Measurements from ENCODE around the gene TMEM203.
"Not testable (repeated sequence)": the region's sequence is repeated elsewhere in the genome, so short reads cannot be mapped to it uniquely, and the experiment has no call there.

TMEM203 gene

GRCh38 chr9:137242269-137243203 is 37.1 kb upstream of the TMEM203 start:
- no peak for DNase-seq (ENCODE audit: low read depth, low spot score)

- peak; percentile 42 for DNase-seq (ENCODE audit: low read depth, low spot score)
Measured at GRCh38 chr9:137241490-137242268, 36.2 kb upstream of the TMEM203 start.

GRCh38 chr9:137240841-137241489 is 35.5 kb upstream of the TMEM203 start, which contains the start of gene TUBB4B:
TSS of gene TUBB4B (plus strand) at chr9:137241287. CDS start at chr9:137241361, 74 bp downstream.
- DNase-seq (ENCODE audit: low read depth, low spot score): peak; percentile 90

GRCh38 chr9:137240318-137240840 is 34.9 kb upstream of the TMEM203 start:
- DNase-seq (ENCODE audit: low read depth, low spot score): peak; percentile 46

GRCh38 chr9:137239541-137240200 is 34.2 kb upstream of the TMEM203 start:
- DNase-seq (ENCODE audit: low read depth, low spot score): not testable (repeated sequence)

- no peak for DNase-seq (ENCODE audit: low read depth, low spot score)
Measured at GRCh38 chr9:137237759-137238726, 32.6 kb upstream of the TMEM203 start.

- DNase-seq (ENCODE audit: low read depth, low spot score): no peak
Measured at GRCh38 chr9:137236936-137237421, 31.5 kb upstream of the TMEM203 start.

- peak; percentile 91 for DNase-seq (ENCODE audit: low read depth, low spot score)
Measured at GRCh38 chr9:137236238-137236935, 30.9 kb upstream of the TMEM203 start.

GRCh38 chr9:137235424-137236237 is 30.2 kb upstream of the TMEM203 start:
- no peak for DNase-seq (ENCODE audit: low read depth, low spot score)

GRCh38 chr9:137234758-137235423 is 29.4 kb upstream of the TMEM203 start:
- no peak for DNase-seq (ENCODE audit: low read depth, low spot score)

- no peak for DNase-seq (ENCODE audit: low read depth, low spot score)
Measured at GRCh38 chr9:137234055-137234697, 28.7 kb upstream of the TMEM203 start.

GRCh38 chr9:137233143-137233980 is 27.9 kb upstream of the TMEM203 start:
- no peak for DNase-seq (ENCODE audit: low read depth, low spot score)

- no peak for DNase-seq (ENCODE audit: low read depth, low spot score)
Measured at GRCh38 chr9:137232510-137232909, 27.1 kb upstream of the TMEM203 start.

- DNase-seq (ENCODE audit: low read depth, low spot score): no peak
Measured at GRCh38 chr9:137232101-137232500, 26.7 kb upstream of the TMEM203 start.

- no peak for DNase-seq (ENCODE audit: low read depth, low spot score)
Measured at GRCh38 chr9:137231372-137232039, 26.1 kb upstream of the TMEM203 start.
